GM19025 (cell line): ENCODE measurements around the gene TLR9.

Experiments
- ATAC-seq: cut with Tn5 transposase; IDR thresholded peaks from one replicate; pipeline ENCODE4 v1.9.1; 2021; ENCODE audit warnings: mild to moderate bottlenecking, low read depth, moderate library complexity; ENCODE audit not compliant: unreplicated experiment

TLR9 gene

GRCh38 chr3:52247409-52248164, 22.1 kb upstream of the TLR9 start:
- ATAC-seq = no peak

GRCh38 chr3:52246728-52247408, 21.4 kb upstream of the TLR9 start:
- ATAC-seq = no peak

- no peak for ATAC-seq
These were observed 20.8 kb upstream of the TLR9 start for GRCh38 chr3:52246264-52246620.

GRCh38 chr3:52245322-52246263, 20.1 kb upstream of the TLR9 start, which contains the start of gene PPM1M:
Gene PPM1M (plus strand): TSS chr3:52245759. CDS start chr3:52245825, 66 bp downstream.
- no peak for ATAC-seq

DNA sequence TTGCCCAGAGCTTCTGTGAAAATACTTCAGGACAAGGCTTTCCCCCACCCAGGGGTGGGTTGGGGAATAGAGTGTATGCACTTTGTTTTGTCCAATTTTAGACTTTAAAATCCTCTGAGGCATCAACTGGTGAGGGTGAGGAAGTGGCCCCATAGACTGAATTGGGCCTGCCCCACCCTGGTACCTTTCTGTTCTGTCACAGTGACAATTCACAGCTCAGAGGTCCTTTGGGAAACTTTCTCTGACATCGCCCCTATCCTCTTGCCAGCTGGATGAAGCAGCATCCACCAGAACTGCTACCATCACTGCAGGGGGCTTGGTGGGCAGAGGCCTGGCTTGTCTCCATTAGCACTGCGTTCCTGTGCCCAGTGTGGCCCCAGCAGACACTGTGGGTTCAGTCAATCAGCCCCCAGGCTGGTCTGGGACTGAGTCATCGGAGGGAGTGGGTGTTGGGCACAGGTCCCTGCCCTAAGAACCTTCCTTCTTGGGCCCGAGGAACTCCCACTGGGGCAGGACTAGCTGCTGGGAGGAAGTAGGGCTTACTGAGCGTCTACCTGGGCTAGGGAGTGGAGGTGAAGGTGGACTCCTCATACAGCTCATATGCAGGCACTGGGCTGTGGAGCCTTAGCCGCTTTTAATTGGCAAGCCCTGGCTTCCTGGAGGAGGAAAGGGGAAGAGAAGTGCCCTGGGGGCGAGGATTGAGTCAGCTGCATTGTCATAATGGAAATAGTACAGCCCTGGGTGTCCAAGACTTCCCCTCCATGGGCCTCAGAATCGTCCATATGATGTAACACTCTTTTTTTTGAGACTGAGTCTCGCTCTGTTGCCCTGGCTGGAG, 18.6 kb upstream of the TLR9 start:
- no peak for ATAC-seq

DNA sequence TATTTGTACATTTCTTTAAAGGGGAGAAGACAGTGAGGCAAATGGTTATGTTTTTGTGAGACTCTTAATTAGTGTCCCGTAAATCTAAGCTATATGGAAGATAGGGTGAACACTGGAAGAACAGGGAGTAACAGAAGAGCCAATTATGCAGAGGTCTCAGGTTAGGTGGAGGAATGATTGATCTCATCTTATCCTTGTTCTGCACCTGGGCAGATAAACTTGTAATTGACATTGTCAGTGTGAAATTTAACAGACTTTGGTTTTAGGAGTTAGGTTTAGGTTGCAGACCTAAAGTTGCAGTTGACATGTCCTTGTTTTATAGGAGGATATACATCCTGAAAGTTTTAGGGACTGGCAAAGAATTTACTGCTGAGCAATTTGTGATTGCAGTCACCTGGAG, 16.6 kb upstream of the TLR9 start:
- ATAC-seq = no peak

DNA sequence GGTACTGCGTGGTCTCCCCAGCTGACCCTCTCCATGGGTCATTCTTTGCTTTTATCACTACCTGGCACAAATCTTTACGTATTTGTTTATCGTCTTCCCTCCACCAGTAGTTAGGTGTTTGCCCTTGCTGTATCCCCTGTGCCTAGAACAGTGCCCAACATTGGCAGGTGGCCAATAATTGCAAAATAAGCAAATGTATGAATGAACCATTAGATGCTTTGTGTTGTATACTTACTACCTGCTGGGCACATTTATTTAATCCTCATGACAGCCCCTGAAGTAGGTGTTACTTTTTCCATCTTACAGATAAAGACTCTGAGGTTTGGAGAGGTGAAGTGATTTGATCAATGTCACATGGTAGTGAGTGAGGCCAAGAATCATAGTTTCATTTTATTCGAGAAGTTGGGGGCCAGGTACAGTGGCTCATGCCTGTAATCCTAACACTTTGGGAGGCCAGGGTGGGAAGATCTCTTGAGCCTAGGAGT, 15.5 kb upstream of the TLR9 start:
- ATAC-seq = no peak

- ATAC-seq = no peak
These were observed 14.8 kb upstream of the TLR9 start for GRCh38 chr3:52240059-52240885.

DNA sequence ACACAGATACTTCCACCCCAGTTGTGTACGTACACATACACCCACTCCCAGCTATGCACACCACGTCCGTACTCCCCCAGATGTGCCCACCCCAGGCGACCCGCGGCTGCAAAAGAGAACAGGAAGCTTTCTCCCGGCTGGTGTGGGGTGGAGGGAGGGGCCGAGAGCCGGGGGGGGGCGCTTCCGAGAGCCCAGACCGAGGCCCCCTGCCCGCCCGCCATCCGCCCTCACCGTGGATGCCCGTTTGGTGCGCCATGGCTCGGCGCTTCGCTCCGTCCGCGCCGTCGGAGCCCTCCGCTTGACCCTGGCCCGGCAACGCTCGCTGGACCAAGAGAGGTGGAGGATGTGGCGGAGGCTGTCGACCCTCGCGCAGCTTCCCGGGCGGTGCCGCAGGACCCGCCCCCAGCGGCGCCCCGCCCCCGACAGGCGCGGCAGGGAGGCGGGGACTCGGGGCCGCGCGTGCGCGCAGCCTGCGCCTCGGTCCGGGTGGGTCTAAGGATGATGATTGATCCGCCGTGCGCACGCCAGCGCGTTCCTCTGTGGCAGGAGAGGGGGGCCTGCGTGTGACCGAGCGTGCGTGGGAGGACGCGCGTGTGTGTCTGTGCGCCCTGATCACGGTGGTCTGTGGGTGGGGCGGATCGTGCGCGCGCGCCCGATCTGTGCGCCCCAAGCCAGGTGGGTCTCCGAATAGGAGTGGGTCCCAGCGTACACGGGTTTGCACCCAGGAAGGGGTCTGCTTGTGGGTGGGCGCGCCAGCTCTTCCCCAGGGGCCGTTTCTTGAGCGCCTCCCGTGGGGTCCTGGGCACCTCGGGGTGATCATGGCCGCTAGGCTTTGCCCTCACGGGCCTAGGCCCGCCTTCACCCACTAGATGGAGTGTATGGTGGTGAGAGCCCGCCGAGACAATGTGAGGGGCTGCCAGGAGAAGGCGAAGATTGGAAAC, 13.6 kb upstream of the TLR9 start, which contains the start of gene TWF2:
TSS of gene TWF2 (minus strand) at position 398 of the 941 bp plus-strand sequence. CDS start at position 256, 142 bp downstream.
- peak; percentile 78 for ATAC-seq

DNA sequence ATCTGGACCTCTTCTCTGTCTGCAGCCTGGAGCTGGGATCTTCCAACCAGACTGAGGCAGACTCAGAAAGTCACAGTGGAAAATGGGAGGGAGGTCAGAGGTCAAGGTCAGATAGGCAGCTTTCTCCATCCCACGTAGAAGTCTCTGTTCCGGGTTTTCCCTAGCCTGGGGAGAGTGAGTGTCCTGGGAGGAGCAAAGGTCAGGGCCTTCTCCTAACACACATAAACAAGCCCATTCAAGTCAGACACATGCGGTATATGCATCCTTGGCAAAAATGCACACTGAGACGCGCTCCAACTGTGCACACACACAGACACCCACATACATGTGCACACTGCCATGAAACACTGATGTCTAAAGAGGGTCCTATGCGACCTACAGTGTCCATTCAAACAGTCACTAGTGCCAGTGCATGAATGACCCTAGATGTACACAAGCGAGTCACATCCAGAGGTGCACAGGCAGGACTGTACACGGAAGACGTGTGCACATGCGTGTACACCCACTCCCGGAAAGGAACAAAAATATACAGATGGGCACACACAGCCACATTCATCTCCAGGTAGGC, 12.8 kb upstream of the TLR9 start:
- ATAC-seq = peak; percentile 1

GRCh38 chr3:52237657-52238172, 12.3 kb upstream of the TLR9 start:
- ATAC-seq = no peak

GRCh38 chr3:52237006-52237656, 11.7 kb upstream of the TLR9 start:
- no peak for ATAC-seq

DNA sequence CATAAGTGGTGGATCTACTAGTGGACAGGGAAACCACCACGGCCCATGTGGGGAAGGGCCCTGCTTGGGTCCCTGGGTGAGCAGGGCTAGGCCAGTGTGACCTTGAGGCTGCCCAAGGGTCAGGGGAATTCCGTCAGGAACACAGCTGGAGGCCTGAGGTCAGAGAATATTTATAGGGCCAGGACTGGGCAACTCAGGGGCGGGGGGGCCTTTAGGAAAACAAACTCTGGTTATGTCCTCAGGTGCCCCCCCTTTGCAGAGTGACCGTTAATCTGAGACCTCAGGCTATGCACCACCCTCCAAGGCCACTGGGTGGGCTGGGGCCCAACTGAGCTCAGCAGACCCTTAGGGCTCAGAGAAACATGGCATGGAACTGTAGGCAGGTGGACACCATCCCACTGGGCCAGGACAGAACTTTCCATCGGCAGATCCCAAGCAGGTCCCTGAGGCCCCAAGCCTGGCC, 11.0 kb upstream of the TLR9 start:
- ATAC-seq = no peak

DNA sequence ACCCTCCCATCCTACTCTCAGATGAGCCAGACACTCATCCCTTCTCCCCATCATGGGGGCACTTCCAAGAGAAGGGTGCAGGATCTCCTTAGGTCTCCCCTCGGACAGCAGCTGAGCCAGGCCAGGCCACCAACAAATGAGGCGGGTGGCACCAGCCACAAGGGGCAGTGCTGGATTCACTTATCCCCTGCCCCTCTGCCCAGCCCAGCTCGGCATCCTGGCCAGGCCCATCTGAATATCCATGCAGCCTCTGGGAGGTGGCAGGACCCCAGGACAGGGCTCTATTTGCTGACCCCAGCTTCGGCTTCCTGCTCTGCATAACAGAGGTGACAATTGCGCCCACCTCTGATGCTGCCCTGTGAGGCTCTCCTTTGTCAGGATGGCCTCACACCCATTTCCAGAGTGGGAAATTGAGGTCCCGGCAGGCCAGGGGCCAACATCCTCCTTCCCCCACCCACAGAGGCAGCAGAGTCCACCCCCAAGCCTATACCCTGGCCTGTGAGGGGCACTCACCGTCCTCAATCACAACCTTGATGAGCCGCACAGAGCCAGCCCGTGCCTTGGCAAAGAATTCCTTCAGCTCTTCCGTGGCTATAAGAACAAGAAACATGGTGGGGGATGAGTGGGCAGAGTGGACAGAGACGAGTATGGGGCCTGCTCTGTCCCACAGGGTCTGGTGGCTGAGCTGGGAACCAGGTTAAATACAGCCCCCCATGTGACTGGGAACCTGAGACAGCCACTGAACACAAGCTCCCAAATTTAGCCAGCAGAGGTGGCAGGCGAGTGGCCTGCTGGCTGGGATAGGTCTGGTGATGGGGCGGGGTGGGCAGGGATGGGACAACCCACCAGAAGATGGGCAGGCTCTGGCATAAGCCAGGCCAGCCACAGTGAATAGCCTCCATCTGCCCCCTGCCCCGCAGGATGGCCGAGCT, 9.3 kb upstream of the TLR9 start:
- no peak for ATAC-seq

GRCh38 chr3:52233968-52234367, 8.5 kb upstream of the TLR9 start:
- ATAC-seq = no peak
